H1 (cell line): Measurements from ENCODE around the gene SLC25A47. TPM values are rescaled to one million over a fixed set of nuclear protein-coding genes. Genes with fewer than 3 reads are reported as not detected.

Experiments
- CTCF ChIA-PET: fragments of 300-600 bp; sonication (Branson Sonifier 250); formaldehyde crosslinking; loops from one replicate; lab custom pipeline; 2021; ENCODE audit not compliant: partially characterized antibody; lab: Charles Lee
- POLR2A ChIA-PET: fragments of 300-600 bp; sonication (Branson Sonifier 250); formaldehyde crosslinking; loops from one replicate; lab custom pipeline; 2021; ENCODE audit warnings: inconsistent platforms; ENCODE audit not compliant: partially characterized antibody; lab: Charles Lee
- DNase-seq, 2 experiments: peaks; one replicate each; pipeline versions ENCODE4 v3.0.0 to v3.0.0-alpha.2; 2010 to 2022; ENCODE audit warnings: low spot score in 2 of 2, low read depth in 1 of 2, mixed read lengths in 1 of 2
- FAIRE-seq: peaks from 2 replicates; lab custom pipeline; 2011; peaks lifted over from hg19 to GRCh38; lab: Jason Lieb, UNC
- H2AFZ ChIP-seq: 2 replicates; pipeline ENCODE4 v1.8.1; 2012; ENCODE audit warnings: low read length, inconsistent platforms
- H2AK5ac ChIP-seq: 2 replicates; pipeline ENCODE4 v1.6.1; 2013; ENCODE audit warnings: low read depth, low read length
- H2BK120ac ChIP-seq: replicated peaks from 2 replicates; pipeline ENCODE3; 2013; ENCODE audit warnings: low read depth, low read length, inconsistent platforms
- H2BK12ac ChIP-seq: 2 replicates; pipeline ENCODE4 v1.6.1; 2013; ENCODE audit warnings: low read depth, low read length
- H2BK15ac ChIP-seq: 2 replicates; pipeline ENCODE4 v1.6.1; 2013; ENCODE audit warnings: low read length
- H2BK20ac ChIP-seq: 2 replicates; pipeline ENCODE4 v1.6.1; 2013; ENCODE audit warnings: low read length
- H2BK5ac ChIP-seq: 2 replicates; pipeline ENCODE4 v1.6.1; 2013; ENCODE audit warnings: low read depth, low read length
- H3K14ac ChIP-seq: 2 replicates; pipeline ENCODE4 v1.6.1; 2013; ENCODE audit warnings: inconsistent platforms; ENCODE audit not compliant: insufficient read length
- H3K18ac ChIP-seq: 2 replicates; pipeline ENCODE4 v1.6.1; 2013; ENCODE audit warnings: low read length; ENCODE audit errors: extremely low read depth
- H3K23ac ChIP-seq: 2 replicates; pipeline ENCODE4 v1.6.1; 2013; ENCODE audit warnings: inconsistent platforms; ENCODE audit not compliant: insufficient read length
- H3K23me2 ChIP-seq: 2 replicates; pipeline ENCODE4 v1.6.1; 2013; ENCODE audit warnings: low read depth, low read length
- H3K27ac ChIP-seq: 2 replicates; pipeline ENCODE4 v1.6.1; 2011; ENCODE audit warnings: low read depth, low read length, inconsistent platforms
- H3K27me3 ChIP-seq, 4 experiments: replicated peaks in 1 of 4; 1 replicate in 1 of 4; 2 replicates in 3 of 4; pipeline versions ENCODE4 v1.6.1 to v1.8.1; 2011 to 2013; ENCODE audit warnings: low read length in 3 of 4, mild to moderate bottlenecking in 3 of 4, inconsistent platforms in 2 of 4, mixed read lengths in 2 of 4, moderate library complexity in 1 of 4; ENCODE audit not compliant: control insufficient read depth in 3 of 4, insufficient read depth in 3 of 4; ENCODE audit errors: extremely low read depth in 1 of 4
- H3K36me3 ChIP-seq, 4 experiments: 2 replicates each; pipeline versions ENCODE4 v1.6.1 to v1.8.1; 2011 to 2013; ENCODE audit warnings: mild to moderate bottlenecking in 4 of 4, low read length in 3 of 4, moderate library complexity in 2 of 4, control low read depth in 1 of 4, inconsistent platforms in 1 of 4; ENCODE audit not compliant: insufficient read depth in 4 of 4, control insufficient read depth in 2 of 4
- H3K4ac ChIP-seq: replicated peaks from 2 replicates; pipeline ENCODE3; 2013; ENCODE audit warnings: low read length, low read depth, mixed read lengths, inconsistent platforms; ENCODE audit not compliant: insufficient read length
- H3K4me1 ChIP-seq, 4 experiments: replicated peaks in 1 of 4; 1 replicate in 1 of 4; 2 replicates in 3 of 4; pipeline versions ENCODE4 v1.6.1 to v1.8.1; 2011 to 2013; ENCODE audit warnings: low read length in 3 of 4, inconsistent platforms in 2 of 4, mixed read lengths in 1 of 4; ENCODE audit not compliant: insufficient read depth in 4 of 4, control insufficient read depth in 3 of 4
- H3K4me2 ChIP-seq, 2 experiments: 2 replicates each; pipeline versions ENCODE4 v1.6.1 to v1.8.1; 2011 to 2013; ENCODE audit warnings: low read depth in 2 of 2, low read length in 2 of 2, control low read depth in 1 of 2, inconsistent platforms in 1 of 2, mild to moderate bottlenecking in 1 of 2; ENCODE audit not compliant: insufficient read depth in 1 of 2
- H3K4me3 ChIP-seq, 4 experiments: fragments of 200-600, 300-600 bp in 1 of 4; sonication (generic), shearing (Covaris generic), sonication (Bioruptor Twin) in 1 of 4; 2 replicates each; pipeline versions ENCODE4 v1.5.1 to v1.8.1; 2011 to 2016; ENCODE audit warnings: low read length in 4 of 4, low read depth in 3 of 4, control low read depth in 2 of 4, inconsistent platforms in 2 of 4, mild to moderate bottlenecking in 2 of 4, mixed read lengths in 1 of 4, moderate library complexity in 1 of 4; ENCODE audit not compliant: insufficient read depth in 2 of 4; ENCODE audit errors: extremely low read depth in 1 of 4
- H3K56ac ChIP-seq: replicated peaks from 2 replicates; pipeline ENCODE3; 2013; ENCODE audit warnings: low read depth, mild to moderate bottlenecking, mixed read lengths, low read length, inconsistent platforms; ENCODE audit not compliant: insufficient read length
- H3K79me1 ChIP-seq: 2 replicates; pipeline ENCODE4 v1.6.1; 2013; ENCODE audit warnings: low read depth, low read length, control low read depth
- H3K79me2 ChIP-seq, 2 experiments: 2 replicates each; pipeline versions ENCODE4 v1.6.1 to v1.8.1; 2012 to 2013; ENCODE audit warnings: low read length in 2 of 2, mild to moderate bottlenecking in 2 of 2, inconsistent platforms in 1 of 2; ENCODE audit not compliant: insufficient read depth in 2 of 2, control insufficient read depth in 1 of 2
- H3K9ac ChIP-seq, 4 experiments: replicated peaks in 1 of 4; 1 replicate in 1 of 4; 2 replicates in 3 of 4; pipeline versions ENCODE4 v1.6.1 to v1.8.1; 2011 to 2013; ENCODE audit warnings: low read depth in 3 of 4, low read length in 3 of 4, control low read depth in 2 of 4, mild to moderate bottlenecking in 2 of 4, moderate library complexity in 2 of 4, inconsistent platforms in 1 of 4; ENCODE audit errors: extremely low read depth in 1 of 4
- H3K9me3 ChIP-seq, 2 experiments: 2 replicates each; pipeline versions ENCODE4 v1.6.1 to v1.8.1; 2012 to 2013; ENCODE audit warnings: mild to moderate bottlenecking in 2 of 2, moderate library complexity in 2 of 2, control low read depth in 1 of 2, inconsistent platforms in 1 of 2, low read depth in 1 of 2, low read length in 1 of 2, mixed read lengths in 1 of 2; ENCODE audit not compliant: insufficient read depth in 2 of 2
- H4K20me1 ChIP-seq, 2 experiments: replicated peaks in 1 of 2; 2 replicates each; pipeline versions ENCODE3 to v1.8.1; 2011 to 2013; ENCODE audit warnings: inconsistent platforms in 2 of 2, low read length in 2 of 2, mild to moderate bottlenecking in 1 of 2; ENCODE audit not compliant: insufficient read depth in 2 of 2, control insufficient read depth in 1 of 2
- H4K5ac ChIP-seq: 2 replicates; pipeline ENCODE4 v1.6.1; 2013; ENCODE audit warnings: low read length, low read depth, mixed read lengths, inconsistent platforms; ENCODE audit not compliant: insufficient read length
- H4K8ac ChIP-seq: 2 replicates; pipeline ENCODE4 v1.8.0; 2013; ENCODE audit warnings: mild to moderate bottlenecking, moderate library complexity, low read length, inconsistent platforms; ENCODE audit not compliant: insufficient read depth; ENCODE audit errors: extremely low read depth
- H4K91ac ChIP-seq: replicated peaks from 2 replicates; pipeline ENCODE3; 2013; ENCODE audit warnings: low read length, mixed read lengths, inconsistent platforms; ENCODE audit not compliant: insufficient read length
- CEBPB ChIP-seq: IDR thresholded peaks from 2 replicates; pipeline ENCODE4 v1.6.1; 2012; ENCODE audit warnings: low read depth, low read length
- CREB1 ChIP-seq: IDR thresholded peaks from 2 replicates; pipeline ENCODE4 v1.6.1; 2012; ENCODE audit warnings: inconsistent platforms
- GTF2F1 ChIP-seq: IDR thresholded peaks from 2 replicates; pipeline ENCODE4 v1.6.1; 2012; ENCODE audit warnings: low read depth, low read length, improper control_type of control experiment, borderline replicate concordance
- JUND ChIP-seq: IDR thresholded peaks from 2 replicates; pipeline ENCODE4 v1.6.1; 2011; ENCODE audit warnings: mild to moderate bottlenecking, improper control_type of control experiment, low read length
- MAFK ChIP-seq: IDR thresholded peaks from 2 replicates; pipeline ENCODE4 v1.6.1; 2012; ENCODE audit warnings: low read depth, mild to moderate bottlenecking, improper control_type of control experiment, low read length
- POLR2AphosphoS5 ChIP-seq: IDR thresholded peaks from 2 replicates; pipeline ENCODE4 v1.6.1; 2011; ENCODE audit warnings: low read depth, low read length
- POU5F1 ChIP-seq: IDR thresholded peaks from 2 replicates; pipeline ENCODE4 v1.6.1; 2011; ENCODE audit warnings: low read depth, mild to moderate bottlenecking, low read length, moderate library complexity
- RXRA ChIP-seq: IDR thresholded peaks from 2 replicates; pipeline ENCODE4 v1.6.1; 2011; ENCODE audit warnings: low read depth, mild to moderate bottlenecking, low read length, moderate library complexity; ENCODE audit not compliant: insufficient read depth
- SAP30 ChIP-seq: fragments of 300-600 bp; sonication (generic); IDR thresholded peaks from 2 replicates; pipeline ENCODE4 v1.7.1; 2012; ENCODE audit warnings: low read length, moderate library complexity, mild to moderate bottlenecking, inconsistent platforms; ENCODE audit not compliant: insufficient read depth, insufficient replicate concordance
- TAF1 ChIP-seq: IDR thresholded peaks from 2 replicates; pipeline ENCODE4 v1.6.1; 2011; ENCODE audit warnings: mild to moderate bottlenecking, low read depth, low read length
- WGBS, 2 experiments: shearing (Covaris generic) in 1 of 2; methylation state at CpG; one replicate each; pipeline versions ENCODE4 v1.1.6 to v1.1.7; 2013 to 2015; ENCODE audit warnings: low lambda C conversion rate in 2 of 2, mixed read lengths in 2 of 2, inconsistent platforms in 1 of 2, low coverage in 1 of 2, missing lambda C conversion rate in 1 of 2; ENCODE audit not compliant: insufficient replicate concordance in 2 of 2, insufficient coverage in 1 of 2, insufficient read length in 1 of 2; ENCODE audit errors: extremely low coverage in 1 of 2, missing lambda C conversion rate in 1 of 2; 5-methylcytosine and 5-hydroxymethylcytosine counted together
- polyA plus RNA-seq, 7 experiments: library from polyadenylated mRNA; depleted of rRNA in 3 of 7; stranded (reverse) in 5 of 7; unstranded in 2 of 7; fragments of >200 nt in 5 of 7; fragments of 200-250 nt in 2 of 7; gene quantifications; 1 replicate in 5 of 7; 2 replicates in 1 of 7; 4 replicates in 1 of 7; pipeline versions ENCODE4 v1.2.1 to v1.2.3, GENCODE V29; 2011 to 2013; ENCODE audit warnings: missing spikeins in 2 of 7, mixed read lengths in 2 of 7
- total RNA-seq: library from RNA; stranded (reverse); fragmentation: NEBNext Ultra II Directional; extraction: Animal tissue kit (Norgen Biotek cat#: 25700); gene quantifications from 2 replicates; pipeline ENCODE4 v1.2.1, GENCODE V29; 2021
- TF ChIP-seq, protein P1 (sequence below): IDR thresholded peaks from 2 replicates; pipeline ENCODE4 v1.6.1; 2012; ENCODE audit warnings: inconsistent platforms

Gene SLC25A47
- total and polyA plus RNA-seq, 2 of the 8 experiments (the other 6 are each of a cell fraction or from before 2014, with no cell fraction given): not detected

DNA sequence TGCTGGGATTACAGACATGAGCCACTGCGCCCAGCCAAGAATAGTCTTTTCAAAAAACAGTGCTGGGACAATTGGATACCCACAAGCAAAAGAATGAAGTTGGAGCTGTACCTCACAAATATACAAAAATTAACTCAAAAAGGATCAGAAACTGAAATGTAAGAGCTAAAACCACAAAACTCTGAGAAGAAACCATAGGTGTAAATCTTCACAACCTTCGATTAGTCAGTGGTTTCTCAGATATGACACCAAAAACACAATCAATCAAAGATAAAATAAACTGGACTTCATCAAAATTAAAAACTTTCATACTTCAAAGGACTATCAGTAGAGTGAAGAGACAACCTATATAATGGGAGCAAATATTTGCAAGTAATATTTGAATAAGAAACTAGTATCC lies 35.3 kb downstream of the SLC25A47 start:
- Histone ChIP-seq H3K36me3 (peaks cover 14 to 81% (median 49%) of the 10 kb centered on the region in 4 experiments), H3K27me3 (no peaks in the 10 kb centered on the region)
- CTCF ChIA-PET: no interaction called here

More for the DNA sequence above, 35.3 kb downstream of the SLC25A47 start:
- H4K5ac ChIP-seq: no peak overlapping the region
- no peak overlapping the region for H3K18ac ChIP-seq
- H2BK20ac ChIP-seq: no peak overlapping the region
- POLR2A ChIA-PET: interaction anchor here (1.1 to 10.8 kb wide), 5 partner anchors 10 to 69 kb away, joined by 3 to 129 read pairs (median 78); a partner anchor contains a TSS
- H4K20me1 ChIP-seq: no peaks in the 10 kb centered on the region
- H2BK5ac ChIP-seq: no peak overlapping the region
- H3K79me1 ChIP-seq: no peaks in the 10 kb centered on the region
- no peak overlapping the region for H2AFZ ChIP-seq
- H3K79me2 ChIP-seq: no peaks in the 10 kb centered on the region
- no peak overlapping the region for H3K14ac ChIP-seq
- no peaks in the 10 kb centered on the region for H3K9me3 ChIP-seq
- H3K56ac ChIP-seq: no peak overlapping the region
- H3K9ac ChIP-seq: no peak overlapping the region
- no peak overlapping the region for H3K4ac ChIP-seq
- WGBS, 2 experiments: 95% methylated on average over 2 of the region's 2 CpGs; no CpG with 5 or more reads in 1 of the 2 experiments
- H3K4me1 ChIP-seq: no peaks in the 10 kb centered on the region
- no peak overlapping the region for H3K4me3 ChIP-seq
- no peak overlapping the region for H2BK15ac ChIP-seq
- H3K23me2 ChIP-seq: no peaks in the 10 kb centered on the region
- TF ChIP-seq JUND (no peak), MAFK (no peak), POU5F1 (no peak), RXRA (no peak), CEBPB (no peak), CREB1 (no peak), POLR2AphosphoS5 (no peak), SAP30 (no peak), TAF1 (no peak), GTF2F1 (no peak)
- TF ChIP-seq, protein P1, sequence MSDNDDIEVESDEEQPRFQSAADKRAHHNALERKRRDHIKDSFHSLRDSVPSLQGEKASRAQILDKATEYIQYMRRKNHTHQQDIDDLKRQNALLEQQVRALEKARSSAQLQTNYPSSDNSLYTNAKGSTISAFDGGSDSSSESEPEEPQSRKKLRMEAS: no peak
- H2BK12ac ChIP-seq: no peak overlapping the region
- no peak overlapping the region for H2BK120ac ChIP-seq
- no peak overlapping the region for H4K91ac ChIP-seq
- H4K8ac ChIP-seq: no peak overlapping the region
- no peak overlapping the region for H3K4me2 ChIP-seq
- FAIRE-seq: no peak
- no peak overlapping the region for H3K23ac ChIP-seq
- H3K27ac ChIP-seq: no peak overlapping the region
- DNase-seq: no peak
- no peak overlapping the region for H2AK5ac ChIP-seq
